H9 (cell line): ENCODE data around the gene RAMP3. TPM values are rescaled to one million over a fixed set of nuclear protein-coding genes. Genes with fewer than 3 reads are reported as not detected.

ENCODE experiments used
- DNase-seq: peaks from one replicate; pipeline ENCODE4 v3.0.0-alpha.2; 2017
- H2AFZ ChIP-seq: one replicate; pipeline ENCODE4 v1.6.1; 2013; ENCODE audit warnings: mild to moderate bottlenecking, low read length, control low read depth, moderate library complexity
- H2AK5ac ChIP-seq: 2 replicates; pipeline ENCODE4 v1.6.1; 2013; ENCODE audit warnings: low read length, control low read depth, mixed read lengths; ENCODE audit not compliant: insufficient read length
- H2BK120ac ChIP-seq: one replicate; pipeline ENCODE4 v1.6.1; 2013; ENCODE audit warnings: low read depth, mild to moderate bottlenecking, low read length, control low read depth, inconsistent platforms; ENCODE audit not compliant: poor library complexity, severe bottlenecking
- H2BK12ac ChIP-seq: 2 replicates; pipeline ENCODE4 v1.6.1; 2013; ENCODE audit warnings: low read length, control low read depth, mixed read lengths, low read depth; ENCODE audit not compliant: insufficient read length
- H2BK15ac ChIP-seq: 2 replicates; pipeline ENCODE4 v1.6.1; 2013; ENCODE audit warnings: low read depth, low read length, control low read depth
- H2BK20ac ChIP-seq: one replicate; pipeline ENCODE4 v1.6.1; 2013; ENCODE audit warnings: low read depth, mild to moderate bottlenecking, low read length, control low read depth, inconsistent platforms; ENCODE audit not compliant: poor library complexity, severe bottlenecking
- H2BK5ac ChIP-seq: 2 replicates; pipeline ENCODE4 v1.6.1; 2013; ENCODE audit warnings: low read length, control low read depth, mixed read lengths; ENCODE audit not compliant: insufficient read length
- H3K14ac ChIP-seq: 2 replicates; pipeline ENCODE4 v1.6.1; 2013; ENCODE audit warnings: low read length, control low read depth; ENCODE audit not compliant: insufficient read depth
- H3K18ac ChIP-seq: 2 replicates; pipeline ENCODE4 v1.6.1; 2013; ENCODE audit warnings: low read depth, mild to moderate bottlenecking, mixed read lengths, low read length, control low read depth; ENCODE audit not compliant: insufficient read length
- H3K23ac ChIP-seq: 2 replicates; pipeline ENCODE4 v1.6.1; 2013; ENCODE audit warnings: low read length, control low read depth, mixed read lengths, low read depth; ENCODE audit not compliant: insufficient read length
- H3K23me2 ChIP-seq: 2 replicates; pipeline ENCODE4 v1.6.1; 2013; ENCODE audit warnings: low read depth, mild to moderate bottlenecking, mixed read lengths, low read length, control low read depth; ENCODE audit not compliant: insufficient read length, poor library complexity, severe bottlenecking
- H3K27ac ChIP-seq: 2 replicates; pipeline ENCODE4 v1.5.1; 2013; ENCODE audit warnings: low read length, control low read depth, mixed read lengths, low read depth; ENCODE audit not compliant: insufficient read length
- H3K27me3 ChIP-seq: 2 replicates; pipeline ENCODE4 v1.6.1; 2013; ENCODE audit warnings: low read length, control low read depth, inconsistent platforms; ENCODE audit not compliant: insufficient read depth
- H3K4ac ChIP-seq: 2 replicates; pipeline ENCODE4 v1.6.1; 2013; ENCODE audit warnings: low read depth, mild to moderate bottlenecking, control low read depth, inconsistent platforms, low read length, moderate library complexity
- H3K4me1 ChIP-seq: 2 replicates; pipeline ENCODE4 v1.6.1; 2013; ENCODE audit warnings: low read length, control low read depth, inconsistent platforms; ENCODE audit not compliant: insufficient read depth
- H3K4me2 ChIP-seq: 2 replicates; pipeline ENCODE4 v1.6.1; 2013; ENCODE audit warnings: low read length, control low read depth, mixed read lengths; ENCODE audit not compliant: insufficient read length, insufficient read depth
- H3K56ac ChIP-seq: 2 replicates; pipeline ENCODE4 v1.6.1; 2013; ENCODE audit warnings: low read depth, mild to moderate bottlenecking, mixed read lengths, low read length, control low read depth; ENCODE audit not compliant: insufficient read length
- H3K79me1 ChIP-seq: 2 replicates; pipeline ENCODE4 v1.6.1; 2013; ENCODE audit warnings: low read depth, mild to moderate bottlenecking, moderate library complexity, low read length, control low read depth, inconsistent platforms; ENCODE audit not compliant: insufficient read depth, poor library complexity, severe bottlenecking
- H3K79me2 ChIP-seq: 2 replicates; pipeline ENCODE4 v1.6.1; 2013; ENCODE audit warnings: low read length, control low read depth, inconsistent platforms; ENCODE audit not compliant: insufficient read depth
- H3K9ac ChIP-seq: 2 replicates; pipeline ENCODE4 v1.6.1; 2013; ENCODE audit warnings: low read length, control low read depth, mixed read lengths; ENCODE audit not compliant: insufficient read length; ENCODE audit errors: extremely low read depth
- H3K9me3 ChIP-seq: one replicate; pipeline ENCODE4 v1.6.1; 2013; ENCODE audit warnings: low read depth, low read length, inconsistent platforms; ENCODE audit not compliant: control insufficient read depth
- H3T11ph ChIP-seq: one replicate; pipeline ENCODE4 v1.6.1; 2013; ENCODE audit warnings: mild to moderate bottlenecking, low read length, control low read depth, inconsistent platforms
- H4K20me1 ChIP-seq: one replicate; pipeline ENCODE4 v1.6.1; 2013; ENCODE audit not compliant: control insufficient read depth, insufficient read length, insufficient read depth
- H4K5ac ChIP-seq: 2 replicates; pipeline ENCODE4 v1.6.1; 2013; ENCODE audit warnings: low read depth, mild to moderate bottlenecking, mixed read lengths, low read length, control low read depth; ENCODE audit not compliant: insufficient read length
- H4K8ac ChIP-seq: replicated peaks from 2 replicates; pipeline ENCODE4 v1.6.1; 2013; ENCODE audit warnings: low read length, control low read depth, mixed read lengths, low read depth; ENCODE audit not compliant: insufficient read length
- H4K91ac ChIP-seq: 2 replicates; pipeline ENCODE4 v1.6.1; 2013; ENCODE audit warnings: low read depth, mild to moderate bottlenecking, moderate library complexity, mixed read lengths, low read length, control low read depth; ENCODE audit not compliant: insufficient read length
- H3K27ac Mint-ChIP-seq, 3 experiments: 2 replicates in 2 of 3; 3 replicates in 1 of 3; pipeline ENCODE4 v1.8.0; 2020 to 2021; ENCODE audit warnings: mixed read lengths in 3 of 3, mild to moderate bottlenecking in 1 of 3, moderate library complexity in 1 of 3
- H3K27me3 Mint-ChIP-seq: 2 replicates; pipeline ENCODE4 v1.8.0; 2021; ENCODE audit warnings: low read depth, mild to moderate bottlenecking, moderate library complexity, mixed read lengths
- H3K36me3 Mint-ChIP-seq, 3 experiments: 2 replicates in 2 of 3; 3 replicates in 1 of 3; pipeline ENCODE4 v1.8.0; 2020 to 2021; ENCODE audit warnings: low read depth in 3 of 3, mixed read lengths in 3 of 3; ENCODE audit not compliant: insufficient read depth in 1 of 3
- H3K4me1 Mint-ChIP-seq, 2 experiments: 2 replicates each; pipeline ENCODE4 v1.8.0; 2020; ENCODE audit warnings: mixed read lengths in 2 of 2
- H3K4me3 Mint-ChIP-seq, 2 experiments: 2 replicates in 1 of 2; 3 replicates in 1 of 2; pipeline ENCODE4 v1.8.0; 2020 to 2021; ENCODE audit warnings: mild to moderate bottlenecking in 2 of 2, mixed read lengths in 2 of 2, moderate library complexity in 1 of 2
- H3K9me3 Mint-ChIP-seq, 2 experiments: 2 replicates in 1 of 2; 3 replicates in 1 of 2; pipeline ENCODE4 v1.8.0; 2020; ENCODE audit warnings: mild to moderate bottlenecking in 2 of 2, mixed read lengths in 2 of 2, moderate library complexity in 1 of 2
- CTCF ChIP-seq: fragments of 200-600 bp; sonication (generic); conservative IDR thresholded peaks from 3 replicates; pipeline ENCODE4 v1.8.0; 2021; ENCODE audit warnings: antibody characterized with exemption, mild to moderate bottlenecking
- WGBS: extraction: QIAGEN DNeasy Blood & Tissue Kit; methylation state at CpG from one replicate; pipeline ENCODE4 v1.1.7; 2013; ENCODE audit warnings: missing lambda C conversion rate, low lambda C conversion rate, mixed read lengths; ENCODE audit not compliant: insufficient read length; ENCODE audit errors: extremely low coverage; 5-methylcytosine and 5-hydroxymethylcytosine counted together
- total RNA-seq: library from RNA; stranded (reverse); gene quantifications from 2 replicates; pipeline ENCODE4 v1.2.1, GENCODE V29; 2021

Gene RAMP3
- total RNA-seq, 1 experiment from 2014 or later = 0.63 TPM

GRCh38 chr7:45155357-45155900 is 2.2 kb upstream of the RAMP3 start:
- H3K56ac ChIP-seq = no peak overlapping the region
- H2BK120ac ChIP-seq = no peak overlapping the region
- peaks cover 10% of the 10 kb centered on the region; the same call in 1 of the 2 replicates for H3K27me3 ChIP-seq
- H4K20me1 ChIP-seq = no peaks in the 10 kb centered on the region
- H4K91ac ChIP-seq = no peak overlapping the region
- H3K79me2 ChIP-seq = no peaks in the 10 kb centered on the region
- H3K9me3 Mint-ChIP-seq = no peaks in the 10 kb centered on the region; a peak in 1 of 5 replicates
- H2AFZ ChIP-seq = no peak overlapping the region
- H3K23me2 ChIP-seq = peaks cover 2% of the 10 kb centered on the region
- H3K4me3 Mint-ChIP-seq = no peak overlapping the region
- H3K18ac ChIP-seq = no peak overlapping the region
- H3K23ac ChIP-seq = no peak overlapping the region
- no peaks in the 10 kb centered on the region for H3K9me3 ChIP-seq
- peaks cover 37% of the 10 kb centered on the region for H3K27me3 Mint-ChIP-seq
- H3K27ac Mint-ChIP-seq = no peak overlapping the region; a peak in 1 of 7 replicates
- no peak overlapping the region for H3K27ac ChIP-seq
- no peak for TF ChIP-seq CTCF
- no peak overlapping the region for H2BK12ac ChIP-seq
- no peak for DNase-seq
- peaks cover 6 to 8% of the 10 kb centered on the region in 2 experiments for H3K4me1 Mint-ChIP-seq
- H3K79me1 ChIP-seq = no peaks in the 10 kb centered on the region
- H4K8ac ChIP-seq = no peak overlapping the region
- no peak overlapping the region for H3K9ac ChIP-seq
- H3K4ac ChIP-seq = no peak overlapping the region
- H3K4me2 ChIP-seq = no peak overlapping the region
- no peak overlapping the region for H2AK5ac ChIP-seq
- H2BK20ac ChIP-seq = no peak overlapping the region
- no CpG with 5 or more reads among the region's 9 CpGs for WGBS
- H3T11ph ChIP-seq = no peak overlapping the region
- H3K36me3 Mint-ChIP-seq = no peaks in the 10 kb centered on the region; a peak in 1 of 7 replicates
- no peaks in the 10 kb centered on the region for H3K4me1 ChIP-seq
- H4K5ac ChIP-seq = no peak overlapping the region
- no peak overlapping the region for H2BK15ac ChIP-seq
- H3K14ac ChIP-seq = no peak overlapping the region
- no peak overlapping the region for H2BK5ac ChIP-seq
